Parathyroid adenoma (tissue), 2 donors: ENCODE measurements around the gene SLC25A21.

Experiments
- H2AFZ ChIP-seq: fragments of 300-600 bp; sonication (generic); one replicate; pipeline ENCODE4 v1.7.0; 2017; ENCODE audit warnings: antibody characterized with exemption, mild to moderate bottlenecking
- H3K27ac ChIP-seq: fragments of 300-600 bp; sonication (generic); one replicate; pipeline ENCODE4 v1.7.0; 2017
- H3K27me3 ChIP-seq: fragments of 300-600 bp; sonication (generic); one replicate; pipeline ENCODE4 v1.7.0; 2017; ENCODE audit warnings: low read length; ENCODE audit not compliant: control insufficient read depth, insufficient read depth
- H3K36me3 ChIP-seq: fragments of 300-600 bp; sonication (generic); one replicate; pipeline ENCODE4 v1.7.0; 2017; ENCODE audit warnings: low read length; ENCODE audit not compliant: control insufficient read depth, insufficient read depth
- H3K4me1 ChIP-seq: fragments of 300-600 bp; sonication (generic); one replicate; pipeline ENCODE4 v1.7.0; 2017; ENCODE audit warnings: control low read depth
- H3K4me2 ChIP-seq: fragments of 300-600 bp; sonication (generic); one replicate; pipeline ENCODE4 v1.7.0; 2017; ENCODE audit warnings: low read length
- H3K4me3 ChIP-seq: fragments of 300-600 bp; sonication (generic); one replicate; pipeline ENCODE4 v1.7.0; 2017; ENCODE audit warnings: low read depth, low read length
- H3K79me2 ChIP-seq: fragments of 300-600 bp; sonication (generic); one replicate; pipeline ENCODE4 v1.7.0; 2017; ENCODE audit warnings: control low read depth
- H3K9ac ChIP-seq: fragments of 300-600 bp; sonication (generic); one replicate; pipeline ENCODE4 v1.7.0; 2017; ENCODE audit warnings: mild to moderate bottlenecking
- H3K9me3 ChIP-seq: fragments of 300-600 bp; sonication (generic); one replicate; pipeline ENCODE4 v1.7.0; 2017; ENCODE audit warnings: low read length; ENCODE audit not compliant: control insufficient read depth
- TF ChIP-seq, protein P1 (sequence below): fragments of 300-600 bp; sonication (generic); IDR thresholded peaks from one replicate; pipeline ENCODE4 v1.7.0; 2017; ENCODE audit warnings: antibody characterized with exemption, mild to moderate bottlenecking
- donor health status: primary hyperparathyroidism.

Gene SLC25A21

DNA sequence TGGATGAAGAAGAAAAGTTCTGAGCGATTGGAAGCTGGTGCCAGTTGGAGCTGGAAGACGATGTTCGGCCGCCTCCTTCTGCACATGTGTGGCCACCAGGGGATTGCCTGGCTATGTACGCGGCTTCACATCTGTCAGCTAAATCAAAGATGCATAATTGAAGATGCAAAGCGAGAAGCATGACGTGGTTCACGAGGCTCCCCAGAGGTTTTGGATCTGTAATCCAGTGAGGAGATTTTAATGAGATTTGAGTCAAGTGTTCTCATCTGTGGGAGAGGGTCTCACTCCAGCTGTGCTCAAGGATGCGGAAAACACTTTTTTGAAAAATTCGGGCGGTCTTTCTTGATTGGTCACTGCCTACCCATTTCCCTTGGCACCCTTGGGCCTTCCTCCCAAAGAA lies 416.2 kb downstream of the SLC25A21 start:
- Histone ChIP-seq H3K36me3 (no peaks in the 10 kb centered on the region), H2AFZ (no peak overlapping the region), H3K27ac (no peak overlapping the region), H3K9ac (no peak overlapping the region), H3K4me1 (no peaks in the 10 kb centered on the region), H3K4me2 (no peak overlapping the region), H3K27me3 (no peaks in the 10 kb centered on the region), H3K9me3 (no peaks in the 10 kb centered on the region), H3K79me2 (no peaks in the 10 kb centered on the region), H3K4me3 (no peak overlapping the region)
- TF ChIP-seq, protein P1, sequence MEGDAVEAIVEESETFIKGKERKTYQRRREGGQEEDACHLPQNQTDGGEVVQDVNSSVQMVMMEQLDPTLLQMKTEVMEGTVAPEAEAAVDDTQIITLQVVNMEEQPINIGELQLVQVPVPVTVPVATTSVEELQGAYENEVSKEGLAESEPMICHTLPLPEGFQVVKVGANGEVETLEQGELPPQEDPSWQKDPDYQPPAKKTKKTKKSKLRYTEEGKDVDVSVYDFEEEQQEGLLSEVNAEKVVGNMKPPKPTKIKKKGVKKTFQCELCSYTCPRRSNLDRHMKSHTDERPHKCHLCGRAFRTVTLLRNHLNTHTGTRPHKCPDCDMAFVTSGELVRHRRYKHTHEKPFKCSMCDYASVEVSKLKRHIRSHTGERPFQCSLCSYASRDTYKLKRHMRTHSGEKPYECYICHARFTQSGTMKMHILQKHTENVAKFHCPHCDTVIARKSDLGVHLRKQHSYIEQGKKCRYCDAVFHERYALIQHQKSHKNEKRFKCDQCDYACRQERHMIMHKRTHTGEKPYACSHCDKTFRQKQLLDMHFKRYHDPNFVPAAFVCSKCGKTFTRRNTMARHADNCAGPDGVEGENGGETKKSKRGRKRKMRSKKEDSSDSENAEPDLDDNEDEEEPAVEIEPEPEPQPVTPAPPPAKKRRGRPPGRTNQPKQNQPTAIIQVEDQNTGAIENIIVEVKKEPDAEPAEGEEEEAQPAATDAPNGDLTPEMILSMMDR: no peak

DNA sequence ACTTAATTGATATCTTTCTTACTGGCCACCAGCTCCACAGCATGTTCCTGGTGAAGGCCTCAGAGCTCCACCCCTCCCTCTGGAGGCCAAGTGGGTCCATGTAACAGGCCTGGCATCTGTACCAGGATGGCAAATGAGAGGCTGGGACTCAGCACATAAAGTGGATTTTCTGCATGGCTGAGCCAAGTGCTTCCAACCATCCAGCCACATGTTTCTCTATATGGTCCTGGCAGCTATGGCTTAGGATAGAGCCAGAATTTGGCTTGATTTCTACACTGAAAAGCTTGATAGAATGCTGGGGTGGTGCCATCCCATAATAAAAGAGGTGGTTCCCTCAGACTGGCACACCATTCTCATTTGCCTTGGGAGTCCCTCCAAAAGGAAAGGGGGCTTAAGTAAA lies 416.6 kb downstream of the SLC25A21 start:
- Histone ChIP-seq H2AFZ (no peak overlapping the region), H3K9me3 (no peaks in the 10 kb centered on the region), H3K27ac (no peak overlapping the region), H3K4me3 (no peak overlapping the region), H3K9ac (no peak overlapping the region), H3K4me1 (no peaks in the 10 kb centered on the region), H3K4me2 (no peak overlapping the region), H3K27me3 (no peaks in the 10 kb centered on the region), H3K79me2 (no peaks in the 10 kb centered on the region), H3K36me3 (no peaks in the 10 kb centered on the region)
- TF ChIP-seq, protein P1: no peak

DNA sequence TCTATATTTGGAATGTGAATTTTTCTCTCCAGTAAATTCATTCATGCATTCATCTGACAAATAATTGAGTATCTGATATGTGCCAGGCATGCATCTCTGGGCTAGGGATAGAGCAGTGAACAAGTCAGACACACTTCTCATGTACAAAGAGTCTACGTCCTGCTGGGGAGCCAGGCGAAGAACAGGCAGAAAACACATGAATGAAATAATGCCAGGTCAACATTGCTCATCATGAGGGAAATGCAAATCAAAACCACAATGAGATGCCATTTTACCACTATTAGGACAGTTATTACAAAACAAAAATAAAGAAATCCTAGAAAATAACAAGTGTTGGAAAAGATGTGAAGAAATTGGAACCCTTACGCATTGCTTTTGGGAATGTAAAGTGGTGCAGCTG lies 420.5 kb downstream of the SLC25A21 start:
- H3K9ac ChIP-seq: no peak overlapping the region
- no peak overlapping the region for H3K27ac ChIP-seq
- no peaks in the 10 kb centered on the region for H3K36me3 ChIP-seq
- TF ChIP-seq, protein P1: no peak
- no peaks in the 10 kb centered on the region for H3K27me3 ChIP-seq
- peaks cover 6% of the 10 kb centered on the region for H3K4me1 ChIP-seq
- H3K9me3 ChIP-seq: no peaks in the 10 kb centered on the region
- no peak overlapping the region for H3K4me2 ChIP-seq
- no peak overlapping the region for H3K4me3 ChIP-seq
- H3K79me2 ChIP-seq: peaks cover 4% of the 10 kb centered on the region
- no peak overlapping the region for H2AFZ ChIP-seq

DNA sequence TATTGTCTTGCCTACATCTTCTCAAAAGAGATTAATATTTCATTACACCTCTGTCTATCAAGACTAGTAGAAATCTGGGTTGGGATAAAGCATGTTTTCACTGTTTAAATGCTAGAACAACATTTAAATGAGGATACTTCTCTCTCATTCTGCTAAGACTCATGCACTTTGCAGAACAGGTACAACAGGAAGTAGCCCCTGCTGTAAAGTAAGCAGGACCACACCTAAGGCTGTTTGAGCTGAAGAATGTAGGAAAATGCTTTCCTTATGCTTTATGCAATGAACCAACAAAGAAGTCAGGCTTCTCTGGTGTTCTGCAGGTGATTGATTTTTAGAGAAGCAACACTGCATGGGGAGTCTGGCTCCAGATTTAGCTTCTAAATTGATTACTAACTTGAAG lies 421.3 kb downstream of the SLC25A21 start:
- Histone ChIP-seq H3K4me1 (peaks cover 6% of the 10 kb centered on the region), H3K27me3 (no peaks in the 10 kb centered on the region), H3K79me2 (peaks cover 4% of the 10 kb centered on the region), H3K4me2 (no peak overlapping the region), H3K4me3 (no peak overlapping the region), H3K9ac (no peak overlapping the region), H2AFZ (no peak overlapping the region), H3K36me3 (no peaks in the 10 kb centered on the region), H3K27ac (no peak overlapping the region), H3K9me3 (no peaks in the 10 kb centered on the region)
- TF ChIP-seq, protein P1: no peak

DNA sequence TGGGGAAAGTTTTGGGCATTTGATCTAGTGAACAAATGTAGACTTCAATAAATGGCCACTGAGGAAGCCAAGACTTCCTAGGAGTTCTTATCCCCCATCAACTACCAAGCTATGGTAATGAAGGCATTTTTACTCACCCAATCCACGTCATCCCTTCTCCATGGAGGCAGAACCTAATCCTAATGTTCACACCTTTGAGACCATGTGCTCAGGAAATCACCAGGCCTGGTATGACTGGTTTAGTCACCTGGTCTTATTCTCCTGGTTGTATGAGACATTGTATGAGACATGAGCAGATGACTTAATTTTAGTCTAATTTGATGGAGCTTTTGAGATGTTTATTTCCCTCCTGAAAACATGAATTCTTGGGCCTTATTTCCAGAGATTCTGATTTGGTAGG lies 422.2 kb downstream of the SLC25A21 start:
- H3K4me3 ChIP-seq: no peak overlapping the region
- peaks cover 4% of the 10 kb centered on the region for H3K79me2 ChIP-seq
- no peak overlapping the region for H3K4me2 ChIP-seq
- no peak overlapping the region for H3K9ac ChIP-seq
- no peaks in the 10 kb centered on the region for H3K9me3 ChIP-seq
- H3K27ac ChIP-seq: no peak overlapping the region
- H3K4me1 ChIP-seq: peaks cover 6% of the 10 kb centered on the region
- H3K27me3 ChIP-seq: no peaks in the 10 kb centered on the region
- no peaks in the 10 kb centered on the region for H3K36me3 ChIP-seq
- TF ChIP-seq, protein P1: no peak
- H2AFZ ChIP-seq: no peak overlapping the region
